GM12874 (cell line): Measurements from ENCODE around the gene EXD3.

ENCODE experiments used
- CTCF ChIP-seq: IDR thresholded peaks from 2 replicates; pipeline ENCODE4 v1.5.1; 2011; ENCODE audit warnings: low read depth, mild to moderate bottlenecking, control low read depth, low read length, moderate library complexity; ENCODE audit not compliant: insufficient read depth

Gene EXD3

DNA sequence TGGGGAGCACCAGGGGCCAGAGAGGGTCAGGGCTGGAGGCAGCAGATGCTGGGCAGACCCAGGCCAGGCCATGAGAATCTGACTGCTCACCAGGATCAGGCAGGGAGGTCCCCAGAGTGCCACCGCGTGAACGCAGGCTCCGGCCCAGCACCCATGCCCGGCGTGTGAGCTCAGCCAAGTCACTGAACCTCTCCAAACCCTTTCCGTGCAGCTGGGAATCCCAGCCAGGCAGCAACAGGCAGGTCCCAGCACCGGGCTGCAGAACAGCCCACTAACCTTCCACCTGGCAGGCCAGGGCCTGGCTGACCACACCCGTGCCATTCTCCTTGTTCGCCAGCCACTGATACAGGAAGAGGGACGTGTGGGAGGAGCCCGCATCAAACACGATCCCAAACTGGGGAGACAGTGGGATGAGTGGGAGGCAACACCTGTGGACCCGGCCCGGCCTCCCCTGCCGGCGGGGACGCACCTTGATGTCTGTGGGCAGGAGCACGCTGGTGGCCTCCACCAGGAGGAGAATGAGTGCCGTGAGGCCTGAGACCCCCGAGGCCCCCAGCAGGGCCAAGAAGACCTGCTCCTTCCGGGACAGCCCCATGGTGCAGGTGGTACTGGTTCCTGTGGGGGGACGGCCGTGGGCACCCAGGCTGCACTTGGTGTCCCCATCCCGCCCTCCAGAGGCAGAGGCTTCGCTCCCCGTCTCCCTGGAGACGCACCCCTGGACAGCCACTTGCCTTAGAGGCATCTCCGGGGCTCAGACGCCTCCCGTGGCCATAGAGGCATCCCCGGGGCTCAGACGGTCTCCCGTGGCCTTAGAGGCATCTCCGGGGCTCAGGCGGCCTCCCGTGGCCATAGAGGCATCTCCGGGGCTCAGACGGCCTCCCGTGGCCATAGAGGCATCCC lies 15.0 kb upstream of the EXD3 start:
- TF ChIP-seq CTCF: no peak

DNA sequence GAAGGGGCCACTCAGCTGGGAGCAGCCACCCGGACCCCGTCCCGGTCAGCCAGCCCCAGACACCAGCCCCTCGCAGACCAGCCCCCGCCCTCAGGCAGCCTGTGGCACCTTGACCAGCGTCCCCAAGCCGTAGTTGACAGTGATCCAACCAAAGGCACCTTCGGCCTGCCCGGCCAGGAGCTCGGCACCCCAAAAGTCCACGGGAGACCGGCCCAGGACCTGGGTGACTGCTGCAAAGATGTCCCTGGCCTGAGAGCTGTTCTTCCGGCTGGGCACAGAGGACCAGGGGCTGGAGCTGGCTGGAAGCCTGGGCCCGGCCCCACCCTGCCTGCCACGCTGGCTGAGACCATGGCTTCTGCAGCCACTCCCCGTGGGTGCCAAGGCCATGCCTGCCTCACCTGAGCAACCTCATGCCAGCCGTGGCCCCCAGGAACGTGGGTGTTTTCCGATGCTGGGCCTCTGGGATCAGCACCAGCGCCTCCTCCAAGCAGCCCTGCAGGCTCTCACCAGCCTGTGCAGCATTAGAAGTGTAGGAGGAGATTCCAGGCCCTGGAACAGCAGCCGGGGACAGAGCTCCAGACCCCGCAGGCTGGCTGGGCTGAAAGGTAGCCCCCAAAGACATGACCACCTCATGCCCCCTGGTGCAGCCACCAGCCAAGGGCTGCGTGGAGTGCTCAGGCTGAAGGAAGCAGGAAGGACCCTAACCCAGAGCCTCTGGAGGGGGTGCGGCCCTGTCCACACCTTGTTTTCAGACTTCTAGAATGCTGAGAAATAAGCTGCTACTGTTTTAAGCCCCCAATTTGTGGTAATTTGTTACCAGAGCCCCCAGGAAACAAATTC lies 14.0 kb upstream of the EXD3 start:
- no peak for TF ChIP-seq CTCF

GRCh38 chr9:137435980-137436760 lies 13.2 kb upstream of the EXD3 start:
- no peak for TF ChIP-seq CTCF

GRCh38 chr9:137435381-137435891 lies 12.5 kb upstream of the EXD3 start:
- no peak for TF ChIP-seq CTCF

GRCh38 chr9:137434498-137435380 lies 11.8 kb upstream of the EXD3 start:
- TF ChIP-seq CTCF: no peak

DNA sequence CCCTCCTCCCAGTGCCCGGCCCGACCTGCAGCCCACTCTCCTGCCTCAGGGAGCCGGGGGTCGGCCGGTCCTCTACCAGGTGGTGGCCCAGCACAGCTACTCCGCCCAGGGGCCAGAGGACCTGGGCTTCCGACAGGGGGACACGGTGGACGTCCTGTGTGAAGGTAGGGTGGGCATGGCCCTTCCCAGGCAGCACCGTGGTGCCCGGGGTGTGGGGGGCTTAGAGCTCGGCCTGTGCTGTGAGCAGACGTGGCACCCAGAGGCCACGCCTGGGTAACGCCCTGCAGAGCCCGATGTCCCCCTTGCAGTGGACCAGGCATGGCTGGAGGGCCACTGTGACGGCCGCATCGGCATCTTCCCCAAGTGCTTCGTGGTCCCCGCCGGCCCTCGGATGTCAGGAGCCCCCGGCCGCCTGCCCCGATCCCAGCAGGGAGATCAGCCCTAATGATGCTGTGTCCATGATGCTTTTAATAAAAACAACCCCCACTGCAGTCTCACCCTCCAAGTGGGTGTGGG lies 11.0 kb upstream of the EXD3 start:
- no peak for TF ChIP-seq CTCF
